ENCODE results near the gene SNX33.
A peak's percentile ranks its signal among the peaks of the same experiment; 100 is the strongest.

The SNX33 gene

GRCh38 chr15:75640483-75641178, 7.1 kb upstream of the SNX33 start:
- no peak for TF ChIP-seq CTCF (IDR thresholded peaks at IDR 0.05)
- Mint-ChIP-seq H3K4me1 (peaks cover 44% of the 10 kb centered on the region), H3K4me3 (peak overlapping the region; percentile 89), H3K9me3 (no peaks in the 10 kb centered on the region), H3K36me3 (ENCODE audit: low read depth) (no peaks in the 10 kb centered on the region), H3K27ac (peak overlapping the region; percentile 59), H3K27me3 (ENCODE audit: low read depth, poor library complexity) (peaks cover 11% of the 10 kb centered on the region)
- no peak for DNase-seq

DNA sequence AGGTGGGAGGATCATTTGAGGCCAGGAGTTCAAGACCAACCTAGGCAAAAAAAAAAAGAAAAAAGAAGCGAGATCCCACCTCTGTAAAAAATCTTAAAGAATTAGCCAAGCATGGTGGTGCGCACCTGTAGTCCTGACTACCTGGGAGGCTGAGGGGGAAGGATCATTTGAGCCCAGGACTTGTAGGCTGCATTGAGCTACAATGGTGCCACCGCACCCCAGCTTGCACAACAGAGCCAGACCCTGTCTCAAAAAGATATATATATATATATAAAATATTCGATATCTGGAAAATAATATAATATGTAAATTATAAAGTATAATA, 6.6 kb upstream of the SNX33 start:
- no peak for TF ChIP-seq CTCF (IDR thresholded peaks at IDR 0.05)
- no peak for DNase-seq
- H3K9me3 Mint-ChIP-seq = no peaks in the 10 kb centered on the region
- no peak overlapping the region for H3K27ac Mint-ChIP-seq
- no peaks in the 10 kb centered on the region for H3K36me3 Mint-ChIP-seq (ENCODE audit: low read depth)
- peaks cover 44% of the 10 kb centered on the region for H3K4me1 Mint-ChIP-seq
- H3K27me3 Mint-ChIP-seq (ENCODE audit: low read depth, poor library complexity) = peaks cover 16% of the 10 kb centered on the region
- H3K4me3 Mint-ChIP-seq = peak overlapping the region; percentile 89

- H3K27ac Mint-ChIP-seq = no peak overlapping the region
- no peak overlapping the region for H3K4me3 Mint-ChIP-seq
- no peak for DNase-seq
- no peak for TF ChIP-seq CTCF (IDR thresholded peaks at IDR 0.05)
- peaks cover 21% of the 10 kb centered on the region for H3K27me3 Mint-ChIP-seq (ENCODE audit: low read depth, poor library complexity)
- no peaks in the 10 kb centered on the region for H3K9me3 Mint-ChIP-seq
- H3K4me1 Mint-ChIP-seq = peaks cover 47% of the 10 kb centered on the region
- no peaks in the 10 kb centered on the region for H3K36me3 Mint-ChIP-seq (ENCODE audit: low read depth)
These were observed 6.1 kb upstream of the SNX33 start for GRCh38 chr15:75641603-75642002.

DNA sequence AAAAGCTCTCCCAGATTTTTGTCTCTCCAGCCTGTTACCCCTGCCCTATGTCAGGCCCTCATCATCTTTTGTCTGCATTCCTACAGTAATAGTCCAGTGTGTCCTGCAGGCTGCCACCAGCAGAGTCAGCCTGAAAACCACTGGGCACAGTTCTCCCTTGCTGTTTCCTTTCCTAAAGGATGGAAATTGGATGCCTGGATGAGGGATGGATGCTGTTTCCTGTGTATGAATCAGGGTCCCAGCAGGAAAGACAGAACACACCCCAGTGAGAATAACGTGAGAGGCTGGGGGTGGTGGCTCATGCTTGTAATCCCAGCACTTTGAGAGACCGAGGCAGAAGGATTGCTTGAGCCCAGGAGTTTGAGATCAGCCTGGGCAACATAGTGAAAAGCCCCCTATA, 3.3 kb upstream of the SNX33 start:
- H3K36me3 Mint-ChIP-seq (ENCODE audit: low read depth) = no peaks in the 10 kb centered on the region
- TF ChIP-seq CTCF (IDR thresholded peaks at IDR 0.05) = no peak
- H3K4me3 Mint-ChIP-seq = no peak overlapping the region
- no peak for DNase-seq
- peaks cover 37% of the 10 kb centered on the region for H3K4me1 Mint-ChIP-seq
- peaks cover 23% of the 10 kb centered on the region for H3K27me3 Mint-ChIP-seq (ENCODE audit: low read depth, poor library complexity)
- no peak overlapping the region for H3K27ac Mint-ChIP-seq
- H3K9me3 Mint-ChIP-seq = no peaks in the 10 kb centered on the region

DNA sequence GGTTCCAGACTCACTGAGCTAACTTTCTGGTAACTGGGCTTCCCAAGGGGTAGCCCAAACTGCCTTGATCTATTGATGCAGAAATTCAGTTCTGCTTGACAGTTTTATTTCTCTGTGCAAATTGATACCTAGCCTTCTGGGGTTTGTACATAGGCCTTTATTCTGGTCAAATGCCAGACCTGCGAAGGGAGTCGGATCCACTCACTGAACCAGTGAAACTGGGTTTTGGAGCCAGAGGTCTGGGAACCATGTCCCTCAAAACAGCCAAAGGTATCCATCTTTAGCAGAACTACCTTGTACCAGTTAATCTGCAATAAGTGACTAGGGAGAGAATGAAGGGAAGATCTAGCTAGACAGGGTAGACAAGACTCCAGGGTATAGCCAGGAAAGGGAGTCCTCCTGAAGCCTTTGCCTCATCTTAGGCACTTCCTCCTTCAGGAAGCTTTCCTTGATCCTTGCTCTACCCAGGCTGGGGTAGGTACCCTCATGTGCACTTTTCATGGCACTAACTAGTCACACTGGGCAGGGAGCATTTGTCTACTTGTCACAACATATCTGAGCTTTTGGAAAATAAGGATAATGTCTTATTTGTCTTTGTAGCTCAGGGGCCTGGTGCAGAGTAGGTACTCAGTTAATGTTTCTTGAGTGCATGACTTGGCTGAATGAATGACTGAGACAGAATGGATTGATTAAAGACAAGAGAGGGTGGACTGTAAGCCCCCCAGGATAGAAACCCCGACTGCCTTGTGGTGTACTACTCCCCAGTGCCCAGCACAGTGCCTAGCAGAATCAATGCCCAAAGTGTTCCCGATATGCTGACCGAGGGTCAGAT, 1.4 kb upstream of the SNX33 start:
- Mint-ChIP-seq H3K36me3 (ENCODE audit: low read depth) (peaks cover 18% of the 10 kb centered on the region), H3K27ac (peak overlapping the region; percentile 51), H3K4me1 (peaks cover 51% of the 10 kb centered on the region), H3K4me3 (peak overlapping the region; percentile 87), H3K9me3 (no peaks in the 10 kb centered on the region), H3K27me3 (ENCODE audit: low read depth, poor library complexity) (peaks cover 23% of the 10 kb centered on the region)
- no peak for DNase-seq
- TF ChIP-seq CTCF (IDR thresholded peaks at IDR 0.05) = no peak
